ENCODE data around the gene CFAP221.

GRCh38 chr2:119550346-119550745, 6.1 kb downstream of the CFAP221 start:
- no peak for TF ChIP-seq REST (IDR thresholded peaks at IDR 0.05; ENCODE audit: insufficient read depth in 1 of 2, low read depth in 2 of 2, low read length in 2 of 2)
- no peak for TF ChIP-seq POLR2AphosphoS5 (IDR thresholded peaks at IDR 0.05; ENCODE audit: low read depth, low read length)
- no peak for TF ChIP-seq FOXP2 (optimal IDR thresholded peaks at IDR 0.05; ENCODE audit: borderline replicate concordance, extremely low read depth, extremely low read length, insufficient read depth)

All from PFSK-1 (cell line).